COLO668 (cell line): ENCODE data around the gene CCDC24.

ENCODE experiments used
- DNase-seq: peaks from one replicate; lab custom pipeline; 2025; ENCODE audit not compliant: unreplicated experiment; lab: John Stamatoyannopoulos, UW

CCDC24 gene

DNA sequence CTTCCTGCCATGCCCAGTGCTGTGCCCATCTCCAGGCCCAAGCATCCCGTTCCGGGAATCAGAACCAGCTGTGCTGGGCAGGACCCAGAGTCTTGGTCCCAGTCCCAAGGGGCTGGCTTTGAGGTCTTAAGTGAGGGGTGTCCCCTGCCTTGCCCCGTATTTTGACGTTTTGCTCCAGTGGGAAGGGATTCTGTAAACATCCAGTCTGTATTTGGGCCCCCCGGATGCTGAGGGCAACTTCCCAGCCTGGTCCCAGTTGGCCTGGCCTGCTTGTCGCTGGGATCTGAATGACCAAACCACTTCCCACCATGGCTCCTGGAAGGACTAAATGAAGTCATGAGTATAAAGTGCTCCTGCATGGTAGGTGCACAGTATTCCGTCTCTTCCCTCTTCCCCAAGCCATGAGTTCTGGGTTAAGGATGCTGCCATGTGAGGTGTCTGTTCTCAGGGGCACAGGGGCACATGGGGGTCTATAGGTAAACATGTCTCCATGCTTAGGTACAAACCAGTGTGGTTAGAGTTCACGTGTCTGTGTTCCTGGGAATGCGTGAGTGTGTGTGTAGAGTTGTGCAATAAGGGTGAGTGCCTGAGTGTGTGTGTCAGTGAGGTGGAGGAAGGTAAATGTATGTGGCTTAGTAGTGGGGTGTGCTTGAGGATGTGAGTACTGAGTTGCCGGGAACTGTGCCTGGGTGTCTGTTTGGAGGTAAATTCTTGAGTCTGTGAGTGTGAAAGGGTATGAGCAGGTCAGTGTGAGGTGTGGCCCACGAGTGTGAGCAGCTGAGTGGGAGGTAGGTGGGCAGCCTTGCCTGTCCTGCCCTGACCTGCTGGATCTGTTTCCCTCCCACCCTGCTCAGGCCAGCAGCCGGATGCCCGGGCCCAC lies 10.9 kb upstream of the CCDC24 start:
- peak; percentile 59 for DNase-seq

- peak; percentile 90 for DNase-seq
Measured at GRCh38 chr1:43981135-43981491, 10.3 kb upstream of the CCDC24 start.

DNA sequence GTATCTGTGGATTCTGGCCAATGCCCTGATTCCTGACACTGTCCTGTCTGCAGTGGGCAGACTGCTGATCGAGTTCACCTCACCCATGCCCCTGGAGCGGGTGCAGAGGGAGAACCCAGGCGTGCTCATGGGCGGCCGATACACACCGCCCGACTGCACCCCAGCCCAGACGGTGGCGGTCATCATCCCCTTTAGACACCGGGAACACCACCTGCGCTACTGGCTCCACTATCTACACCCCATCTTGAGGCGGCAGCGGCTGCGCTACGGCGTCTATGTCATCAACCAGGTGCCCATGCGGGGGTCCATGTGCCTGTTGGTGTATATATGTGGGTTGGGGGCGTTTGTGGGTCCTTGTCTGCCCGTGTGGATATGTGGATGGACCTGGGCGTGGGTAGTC lies 9.8 kb upstream of the CCDC24 start:
- no peak for DNase-seq

- no peak for DNase-seq
Measured at GRCh38 chr1:43982241-43982640, 9.2 kb upstream of the CCDC24 start.

- no peak for DNase-seq
Measured at GRCh38 chr1:43982808-43983207, 8.6 kb upstream of the CCDC24 start.

DNA sequence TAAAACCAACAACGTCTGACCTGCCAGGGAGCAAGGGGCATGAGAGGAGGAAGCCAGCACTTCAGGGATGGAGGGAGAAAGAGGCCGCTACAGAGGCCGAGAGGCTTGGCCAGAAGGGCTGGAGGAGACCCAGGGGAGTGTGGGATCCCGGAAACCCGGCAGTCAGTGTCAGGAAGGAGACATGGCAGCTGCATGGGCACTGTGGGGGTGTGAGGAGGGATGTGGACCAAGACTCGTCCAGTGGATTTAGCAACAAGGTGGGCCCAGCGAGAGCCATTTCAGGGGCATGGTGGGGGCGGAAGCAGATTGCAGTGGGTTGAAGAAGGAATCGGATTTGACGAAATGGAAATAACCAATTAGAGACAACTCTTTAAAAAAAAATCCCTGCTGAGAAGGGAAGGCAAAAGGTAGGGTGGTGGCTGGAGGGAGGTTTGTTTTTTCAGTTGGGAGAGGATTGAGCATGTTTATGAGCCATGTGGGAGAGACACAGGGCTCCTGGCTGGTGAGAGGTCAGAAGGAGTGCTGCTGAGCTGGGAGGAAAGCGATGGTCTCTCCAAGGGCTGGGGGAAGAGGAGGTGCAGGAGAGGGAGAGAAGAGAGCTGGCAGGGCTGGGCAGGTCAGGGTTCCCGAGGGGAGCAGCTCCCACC lies 8.0 kb upstream of the CCDC24 start:
- DNase-seq: no peak

DNA sequence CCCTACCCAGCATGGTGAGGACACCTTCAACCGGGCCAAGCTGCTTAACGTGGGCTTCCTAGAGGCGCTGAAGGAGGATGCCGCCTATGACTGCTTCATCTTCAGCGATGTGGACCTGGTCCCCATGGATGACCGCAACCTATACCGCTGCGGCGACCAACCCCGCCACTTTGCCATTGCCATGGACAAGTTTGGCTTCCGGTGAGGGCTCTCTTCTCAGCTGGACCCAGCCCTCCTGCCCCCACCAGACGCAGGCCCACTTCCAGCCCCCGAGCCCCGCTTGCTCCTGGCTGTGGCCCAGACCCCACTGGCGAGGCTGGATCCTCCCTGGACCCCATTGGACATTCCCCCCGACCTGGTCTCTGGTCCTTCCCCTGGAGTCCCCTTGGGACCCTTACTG lies 6.5 kb upstream of the CCDC24 start:
- DNase-seq: no peak

DNA sequence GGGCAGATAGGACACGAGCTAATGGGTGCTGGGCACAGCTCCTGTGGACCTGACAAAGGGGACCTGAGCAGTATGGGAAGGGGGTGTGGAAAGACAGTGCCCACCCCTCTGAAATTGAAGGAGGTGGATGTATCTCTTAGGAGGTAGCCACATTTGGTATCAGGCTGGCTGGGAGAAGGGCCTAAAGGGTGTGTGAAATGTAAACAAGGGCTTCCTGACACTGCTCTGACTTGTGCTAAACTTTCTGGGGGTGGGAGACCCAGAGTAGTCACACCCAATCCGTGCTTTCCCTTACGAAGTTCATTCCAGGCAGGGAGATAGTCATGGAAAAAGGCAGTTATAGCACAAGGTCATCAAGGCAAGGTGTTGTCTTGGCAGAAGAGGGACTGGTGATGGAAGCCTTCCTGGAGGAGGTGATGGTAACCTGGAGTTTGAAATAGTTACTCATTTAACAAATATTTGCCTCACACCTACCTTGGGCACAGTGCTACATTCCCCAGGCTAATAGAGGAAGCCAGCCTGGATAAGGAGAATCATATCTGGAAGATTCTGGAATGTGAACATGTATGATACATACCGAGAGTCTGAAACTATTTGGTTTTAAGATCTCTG lies 5.3 kb upstream of the CCDC24 start:
- no peak for DNase-seq

DNA sequence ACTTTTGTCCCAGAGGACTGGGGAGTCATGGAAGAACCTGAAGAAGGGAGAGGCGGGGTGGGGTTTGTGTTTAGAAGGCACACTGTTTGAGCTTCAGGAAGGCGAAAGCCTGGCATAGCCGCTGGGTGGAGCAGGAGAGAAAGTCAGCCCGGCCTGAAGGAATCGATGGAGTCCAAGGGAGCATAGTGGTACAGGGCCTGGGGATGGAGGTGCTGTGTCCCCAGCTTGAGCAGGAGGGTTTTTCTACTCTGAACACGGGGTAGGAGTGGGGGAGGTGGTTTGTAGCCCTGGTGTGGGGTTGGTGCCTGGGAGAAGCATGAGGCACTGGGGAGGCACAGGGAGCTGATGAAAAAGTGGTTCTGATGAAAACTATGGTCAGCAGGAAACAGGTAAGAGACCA lies 4.7 kb upstream of the CCDC24 start:
- no peak for DNase-seq

- DNase-seq: no peak
Measured at GRCh38 chr1:43987159-43987902, 4.1 kb upstream of the CCDC24 start.

- peak; percentile 59 for DNase-seq
Measured at GRCh38 chr1:43990271-43991199, 864 bp upstream of the CCDC24 start.

GRCh38 chr1:43991200-43991475 lies 261 bp upstream of the CCDC24 start:
- DNase-seq: no peak

- DNase-seq: peak; percentile 62
Measured at GRCh38 chr1:43992232-43992995, 1.0 kb downstream of the CCDC24 start.

GRCh38 chr1:43993206-43993914 lies 2.0 kb downstream of the CCDC24 start:
- DNase-seq: no peak

DNA sequence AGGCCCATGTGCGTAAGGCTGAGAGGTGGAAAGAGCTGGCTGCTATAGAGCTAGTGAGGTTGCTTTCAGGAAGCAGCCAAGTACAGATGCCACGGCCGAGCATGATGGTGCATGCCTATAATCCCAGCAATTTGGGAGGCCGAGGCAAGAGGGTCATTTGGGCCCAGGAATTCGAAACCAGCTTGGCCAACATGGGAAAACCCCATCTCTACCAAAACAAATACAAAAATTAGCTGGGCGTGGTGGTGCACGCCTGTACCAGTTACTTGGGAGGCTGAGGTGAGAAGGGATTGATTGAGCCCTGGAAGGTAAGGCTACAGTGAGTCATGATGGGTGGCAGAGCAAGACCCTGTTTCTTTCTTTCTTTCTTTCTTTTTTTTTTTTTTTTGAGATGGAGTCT lies 2.7 kb downstream of the CCDC24 start:
- no peak for DNase-seq

GRCh38 chr1:43994794-43995790 lies 3.7 kb downstream of the CCDC24 start:
- peak; percentile 81 for DNase-seq

GRCh38 chr1:43995984-43996732 lies 4.8 kb downstream of the CCDC24 start:
- no peak for DNase-seq
